ENCODE results near the gene DOCK9. TPM values are rescaled to one million over a fixed set of nuclear protein-coding genes. Genes with fewer than 3 reads are reported as not detected.

The DOCK9 gene
- total RNA-seq, 1 donor from 2014 or later, result 88.4 TPM

DNA sequence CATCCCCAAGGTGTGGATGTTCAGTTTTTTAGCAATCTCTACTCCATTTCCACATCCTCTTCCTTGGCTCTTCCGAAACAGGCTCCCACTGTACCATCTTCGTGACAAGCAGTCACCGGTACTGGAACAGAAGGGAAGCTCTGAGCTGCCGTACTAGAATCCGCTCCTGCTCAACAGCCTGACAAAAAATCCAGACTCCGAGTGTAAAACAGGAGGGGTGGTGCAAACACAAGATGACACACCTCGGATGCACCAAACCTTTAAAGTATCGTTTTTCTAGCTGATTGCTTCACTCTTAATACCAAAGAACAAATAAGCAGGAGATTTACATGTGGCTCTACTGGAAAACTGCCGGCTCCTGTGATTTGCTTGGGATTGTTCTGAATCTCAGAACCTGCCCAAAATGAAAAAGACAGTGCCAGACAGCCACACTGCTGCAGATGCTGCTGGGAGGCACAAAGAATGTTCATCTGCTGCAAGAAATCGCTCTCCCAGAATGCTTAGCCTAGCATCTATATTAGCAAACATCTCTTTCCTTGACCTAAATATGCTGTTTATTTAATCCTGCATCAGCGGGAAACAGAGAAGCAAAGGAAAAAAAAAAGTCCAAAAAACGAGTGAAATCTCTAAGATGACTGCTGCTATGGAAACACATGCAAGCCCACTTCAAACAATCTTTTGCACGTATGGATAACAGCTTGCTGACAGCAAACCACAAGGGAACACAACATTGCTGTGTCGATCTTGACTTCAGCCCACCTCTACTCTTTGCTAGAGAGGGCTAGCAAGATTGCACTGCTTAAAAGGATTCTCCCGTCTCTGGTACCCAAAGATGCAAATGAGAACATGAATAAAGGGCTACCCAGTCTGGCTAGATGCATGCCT is 38.0 kb upstream of the DOCK9 start:
- no peak for DNase-seq (ENCODE audit: extremely low spot score in 2 of 2)
- Histone ChIP-seq H3K27me3 (no peaks in the 10 kb centered on the region), H3K36me3 (no peaks in the 10 kb centered on the region), H3K4me3 (no peak overlapping the region), H3K27ac (no peak overlapping the region), H3K9me3 (no peaks in the 10 kb centered on the region), H3K4me1 (peaks cover 13% of the 10 kb centered on the region)
- TF ChIP-seq POLR2A (IDR thresholded peaks at IDR 0.05) (no peak), POLR2AphosphoS5 (IDR thresholded peaks at IDR 0.05; ENCODE audit: insufficient read depth in 1 of 2, low read depth in 1 of 2) (no peak)
- TF ChIP-seq, protein P1, sequence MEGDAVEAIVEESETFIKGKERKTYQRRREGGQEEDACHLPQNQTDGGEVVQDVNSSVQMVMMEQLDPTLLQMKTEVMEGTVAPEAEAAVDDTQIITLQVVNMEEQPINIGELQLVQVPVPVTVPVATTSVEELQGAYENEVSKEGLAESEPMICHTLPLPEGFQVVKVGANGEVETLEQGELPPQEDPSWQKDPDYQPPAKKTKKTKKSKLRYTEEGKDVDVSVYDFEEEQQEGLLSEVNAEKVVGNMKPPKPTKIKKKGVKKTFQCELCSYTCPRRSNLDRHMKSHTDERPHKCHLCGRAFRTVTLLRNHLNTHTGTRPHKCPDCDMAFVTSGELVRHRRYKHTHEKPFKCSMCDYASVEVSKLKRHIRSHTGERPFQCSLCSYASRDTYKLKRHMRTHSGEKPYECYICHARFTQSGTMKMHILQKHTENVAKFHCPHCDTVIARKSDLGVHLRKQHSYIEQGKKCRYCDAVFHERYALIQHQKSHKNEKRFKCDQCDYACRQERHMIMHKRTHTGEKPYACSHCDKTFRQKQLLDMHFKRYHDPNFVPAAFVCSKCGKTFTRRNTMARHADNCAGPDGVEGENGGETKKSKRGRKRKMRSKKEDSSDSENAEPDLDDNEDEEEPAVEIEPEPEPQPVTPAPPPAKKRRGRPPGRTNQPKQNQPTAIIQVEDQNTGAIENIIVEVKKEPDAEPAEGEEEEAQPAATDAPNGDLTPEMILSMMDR (IDR thresholded peaks at IDR 0.05), result no peak
- intact Hi-C loops (cut with DNase I), result loop anchor here (5.0 kb wide), 1 partner anchor 1829 kb away; no protein-coding TSS in a partner anchor

DNA sequence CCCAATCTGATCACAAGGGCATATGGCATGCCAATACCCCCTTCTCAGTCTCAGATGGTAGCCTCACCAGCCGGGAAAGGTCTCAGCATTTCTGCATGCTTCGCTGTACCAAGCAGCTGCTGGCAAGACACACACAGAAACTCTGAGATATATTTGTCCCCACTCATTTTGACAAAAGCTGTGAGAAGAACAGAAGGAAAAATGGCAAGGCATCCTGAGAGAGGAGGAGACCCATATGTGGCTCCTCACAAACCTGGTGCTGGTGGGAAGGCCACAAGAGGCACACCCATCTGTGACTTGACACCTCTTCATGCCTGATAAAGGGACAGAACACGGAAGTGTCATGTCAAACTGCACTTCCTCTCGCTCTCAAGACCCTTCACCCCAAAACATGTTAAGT is 36.7 kb upstream of the DOCK9 start:
- intact Hi-C loops (cut with DNase I), result no loop called here
- Histone ChIP-seq H3K27me3 (no peaks in the 10 kb centered on the region), H3K27ac (no peak overlapping the region), H3K4me3 (no peak overlapping the region), H3K9me3 (no peaks in the 10 kb centered on the region), H3K4me1 (peaks cover 13% of the 10 kb centered on the region), H3K36me3 (no peaks in the 10 kb centered on the region)
- no peak for TF ChIP-seq POLR2A (IDR thresholded peaks at IDR 0.05)
- no peak for TF ChIP-seq POLR2AphosphoS5 (IDR thresholded peaks at IDR 0.05; ENCODE audit: insufficient read depth in 1 of 2, low read depth in 1 of 2)
- TF ChIP-seq, protein P1 (IDR thresholded peaks at IDR 0.05), result no peak
- no peak for DNase-seq (ENCODE audit: extremely low spot score in 2 of 2)

DNA sequence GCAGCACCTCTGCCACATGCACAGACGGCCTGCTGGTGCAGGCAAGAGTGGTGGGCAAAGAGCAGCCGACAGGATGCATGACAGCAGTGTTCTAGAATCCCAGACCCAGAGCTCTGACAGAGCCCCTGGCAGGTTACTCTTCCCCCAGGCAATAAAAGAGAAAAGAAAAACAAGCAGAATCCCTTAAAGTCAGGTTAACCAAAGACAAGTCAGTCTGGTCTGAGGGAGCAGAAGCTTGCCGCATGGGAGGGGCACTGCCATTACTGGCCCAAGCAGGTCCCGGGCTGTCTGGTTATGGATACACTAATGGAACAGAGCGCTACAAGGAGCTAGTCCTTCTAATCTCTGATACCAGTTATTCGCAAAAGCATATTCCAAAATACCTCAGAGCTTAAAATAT is 36.1 kb upstream of the DOCK9 start:
- Histone ChIP-seq H3K4me3 (no peak overlapping the region), H3K27ac (no peak overlapping the region), H3K27me3 (no peaks in the 10 kb centered on the region), H3K9me3 (no peaks in the 10 kb centered on the region), H3K4me1 (peaks cover 18% of the 10 kb centered on the region), H3K36me3 (no peaks in the 10 kb centered on the region)
- TF ChIP-seq, protein P1 (IDR thresholded peaks at IDR 0.05), result no peak
- TF ChIP-seq POLR2A (IDR thresholded peaks at IDR 0.05) (no peak), POLR2AphosphoS5 (IDR thresholded peaks at IDR 0.05; ENCODE audit: insufficient read depth in 1 of 2, low read depth in 1 of 2) (no peak)
- intact Hi-C loops (cut with DNase I), result no loop called here
- no peak for DNase-seq (ENCODE audit: extremely low spot score in 2 of 2)

DNA sequence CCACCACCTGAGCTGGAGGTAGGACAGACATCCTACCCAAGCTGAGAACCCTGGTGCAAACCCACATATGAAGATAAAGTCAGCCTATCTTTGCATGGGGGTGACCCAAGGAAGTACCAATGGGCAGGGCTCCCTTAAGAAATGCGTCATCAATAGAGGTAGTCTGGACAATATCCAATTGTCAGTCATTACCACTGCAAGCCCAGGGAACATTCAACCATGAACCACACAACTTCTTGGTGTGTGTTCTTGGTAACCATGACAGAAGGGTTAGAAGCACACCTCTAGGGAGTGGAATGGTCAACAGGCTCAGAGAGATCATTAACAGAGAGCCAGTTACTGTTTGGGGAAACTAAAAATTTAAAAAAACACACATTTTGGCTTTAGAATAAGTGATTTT is 34.7 kb upstream of the DOCK9 start:
- DNase-seq (ENCODE audit: extremely low spot score in 2 of 2), result no peak
- H3K4me3 ChIP-seq, result no peak overlapping the region
- intact Hi-C loops (cut with DNase I), result no loop called here
- TF ChIP-seq POLR2AphosphoS5 (IDR thresholded peaks at IDR 0.05; ENCODE audit: insufficient read depth in 1 of 2, low read depth in 1 of 2) (no peak), POLR2A (IDR thresholded peaks at IDR 0.05) (no peak)
- TF ChIP-seq, protein P1 (IDR thresholded peaks at IDR 0.05), result no peak
- no peaks in the 10 kb centered on the region for H3K9me3 ChIP-seq
- H3K4me1 ChIP-seq, result peaks cover 24% of the 10 kb centered on the region
- no peaks in the 10 kb centered on the region for H3K36me3 ChIP-seq
- H3K27ac ChIP-seq, result no peak overlapping the region
- no peaks in the 10 kb centered on the region for H3K27me3 ChIP-seq

DNA sequence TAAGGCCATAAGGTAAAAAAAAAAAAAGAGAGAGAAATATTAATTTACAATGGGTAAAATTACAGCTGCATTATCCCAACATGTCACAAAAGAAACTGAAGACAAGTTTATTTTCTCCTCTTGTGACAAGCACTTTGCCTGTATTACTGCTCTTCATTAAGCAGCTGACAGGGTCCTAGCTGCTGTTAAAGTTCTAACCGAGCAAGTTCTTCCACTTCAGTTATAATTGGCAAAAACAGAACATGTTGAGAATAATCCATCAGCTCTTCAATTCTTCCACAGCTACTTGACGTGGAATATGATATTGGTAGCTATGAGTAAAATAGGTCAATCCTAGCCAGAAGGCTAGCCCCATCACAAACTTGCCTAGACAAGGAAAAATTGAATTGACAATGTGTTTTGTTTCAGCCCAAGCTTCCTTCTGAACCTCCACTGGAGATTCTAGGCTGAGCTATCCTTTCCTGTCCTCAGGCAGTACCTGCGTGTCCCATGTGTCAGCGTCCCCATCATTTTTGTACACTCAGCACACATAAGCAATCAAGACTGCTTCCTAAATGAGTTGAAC is 32.2 kb upstream of the DOCK9 start:
- H3K36me3 ChIP-seq, result no peaks in the 10 kb centered on the region
- no peak for TF ChIP-seq POLR2AphosphoS5 (IDR thresholded peaks at IDR 0.05; ENCODE audit: insufficient read depth in 1 of 2, low read depth in 1 of 2)
- TF ChIP-seq, protein P1 (IDR thresholded peaks at IDR 0.05), result no peak
- no peak for TF ChIP-seq POLR2A (IDR thresholded peaks at IDR 0.05)
- no peaks in the 10 kb centered on the region for H3K9me3 ChIP-seq
- no peak for DNase-seq (ENCODE audit: extremely low spot score in 2 of 2)
- no peaks in the 10 kb centered on the region for H3K27me3 ChIP-seq
- H3K27ac ChIP-seq, result no peak overlapping the region
- intact Hi-C loops (cut with DNase I), result no loop called here
- H3K4me3 ChIP-seq, result no peak overlapping the region
- H3K4me1 ChIP-seq, result peaks cover 24% of the 10 kb centered on the region
